Measurements from ENCODE around the gene OPA1.

DNA sequence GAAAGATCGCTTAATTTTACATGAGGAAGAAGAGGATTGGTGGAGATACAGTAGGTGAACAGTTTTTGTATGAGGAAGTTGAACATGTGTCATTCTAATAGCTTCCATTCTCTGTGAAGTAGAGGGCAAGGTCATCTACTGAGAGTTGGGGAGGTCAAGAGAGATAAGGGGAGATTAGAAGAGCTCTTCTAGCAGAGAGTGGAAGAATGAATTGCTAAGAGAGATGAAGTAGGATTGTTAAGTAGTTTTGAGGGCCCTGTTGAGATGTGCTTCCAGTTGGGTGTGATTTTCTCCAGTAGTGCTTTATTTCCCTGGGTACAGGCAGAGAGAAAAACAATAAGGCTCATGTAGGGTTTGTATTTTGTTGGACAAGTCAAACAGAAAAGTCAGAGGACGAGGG, 5.2 kb downstream of the OPA1 start:
- TF ChIP-seq POLR2A (IDR thresholded peaks at IDR 0.05) = no peak
- TF ChIP-seq, protein P1, sequence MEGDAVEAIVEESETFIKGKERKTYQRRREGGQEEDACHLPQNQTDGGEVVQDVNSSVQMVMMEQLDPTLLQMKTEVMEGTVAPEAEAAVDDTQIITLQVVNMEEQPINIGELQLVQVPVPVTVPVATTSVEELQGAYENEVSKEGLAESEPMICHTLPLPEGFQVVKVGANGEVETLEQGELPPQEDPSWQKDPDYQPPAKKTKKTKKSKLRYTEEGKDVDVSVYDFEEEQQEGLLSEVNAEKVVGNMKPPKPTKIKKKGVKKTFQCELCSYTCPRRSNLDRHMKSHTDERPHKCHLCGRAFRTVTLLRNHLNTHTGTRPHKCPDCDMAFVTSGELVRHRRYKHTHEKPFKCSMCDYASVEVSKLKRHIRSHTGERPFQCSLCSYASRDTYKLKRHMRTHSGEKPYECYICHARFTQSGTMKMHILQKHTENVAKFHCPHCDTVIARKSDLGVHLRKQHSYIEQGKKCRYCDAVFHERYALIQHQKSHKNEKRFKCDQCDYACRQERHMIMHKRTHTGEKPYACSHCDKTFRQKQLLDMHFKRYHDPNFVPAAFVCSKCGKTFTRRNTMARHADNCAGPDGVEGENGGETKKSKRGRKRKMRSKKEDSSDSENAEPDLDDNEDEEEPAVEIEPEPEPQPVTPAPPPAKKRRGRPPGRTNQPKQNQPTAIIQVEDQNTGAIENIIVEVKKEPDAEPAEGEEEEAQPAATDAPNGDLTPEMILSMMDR (IDR thresholded peaks at IDR 0.05) = no peak

Measured in thyroid gland (tissue), 4 donors.